ENCODE results near the gene NRG2.

NRG2 gene

GRCh38 chr5:140018920-140019644 is 24.0 kb downstream of the NRG2 start:
- H3K4me3 ChIP-seq (ENCODE audit: low read length): no peak overlapping the region
- TF ChIP-seq CTCF (conservative IDR thresholded peaks at IDR 0.05; ENCODE audit: low read depth, low read length): no peak
- DNase-seq (ENCODE audit: low read depth): no peak

- no peak for TF ChIP-seq CTCF (conservative IDR thresholded peaks at IDR 0.05; ENCODE audit: low read depth, low read length)
- no peak for DNase-seq (ENCODE audit: low read depth)
- H3K4me3 ChIP-seq (ENCODE audit: low read length): no peak overlapping the region
These were observed 24.6 kb downstream of the NRG2 start for GRCh38 chr5:140018517-140018916.

GRCh38 chr5:140018096-140018481 is 25.0 kb downstream of the NRG2 start:
- no peak for DNase-seq (ENCODE audit: low read depth)
- no peak for TF ChIP-seq CTCF (conservative IDR thresholded peaks at IDR 0.05; ENCODE audit: low read depth, low read length)
- H3K4me3 ChIP-seq (ENCODE audit: low read length): no peak overlapping the region

- no peak for DNase-seq (ENCODE audit: low read depth)
- TF ChIP-seq CTCF (conservative IDR thresholded peaks at IDR 0.05; ENCODE audit: low read depth, low read length): no peak
- no peak overlapping the region for H3K4me3 ChIP-seq (ENCODE audit: low read length)
These were observed 25.6 kb downstream of the NRG2 start for GRCh38 chr5:140017397-140018095.

GRCh38 chr5:140015706-140016105 is 27.4 kb downstream of the NRG2 start:
- H3K4me3 ChIP-seq (ENCODE audit: low read length): no peak overlapping the region
- no peak for TF ChIP-seq CTCF (conservative IDR thresholded peaks at IDR 0.05; ENCODE audit: low read depth, low read length)
- DNase-seq (ENCODE audit: low read depth): no peak

GRCh38 chr5:140014751-140015150 is 28.3 kb downstream of the NRG2 start:
- no peak for DNase-seq (ENCODE audit: low read depth)
- TF ChIP-seq CTCF (conservative IDR thresholded peaks at IDR 0.05; ENCODE audit: low read depth, low read length): no peak
- H3K4me3 ChIP-seq (ENCODE audit: low read length): no peak overlapping the region

GRCh38 chr5:140013536-140013935 is 29.6 kb downstream of the NRG2 start:
- TF ChIP-seq CTCF (conservative IDR thresholded peaks at IDR 0.05; ENCODE audit: low read depth, low read length): no peak
- no peak overlapping the region for H3K4me3 ChIP-seq (ENCODE audit: low read length)
- no peak for DNase-seq (ENCODE audit: low read depth)
